A673 (cell line): ENCODE data around the gene FZD10. TPM values are rescaled to one million over a fixed set of nuclear protein-coding genes. Genes with fewer than 3 reads are reported as not detected.

Source experiments
- BruUV-seq: library from RNA; stranded (reverse); fragments of 400-500 nt; replicated peaks from 2 replicates; lab custom pipeline; 2021; lab: Mats Ljungman, UMichigan
- CTCF ChIA-PET: fragments of 300-600 bp; sonication (Branson Sonifier 250); formaldehyde crosslinking; loops from one replicate; lab custom pipeline; 2022; ENCODE audit warnings: antibody characterized with exemption; lab: Charles Lee
- POLR2A ChIA-PET: fragments of 300-600 bp; sonication (Branson Sonifier 250); formaldehyde crosslinking; loops from one replicate; lab custom pipeline; 2022; ENCODE audit warnings: antibody characterized with exemption; ENCODE audit not compliant: low non-redundant PET; lab: Charles Lee
- DNase-seq: peaks from one replicate; pipeline ENCODE4 v3.0.0-alpha.2; 2015; ENCODE audit warnings: low spot score
- H3K27ac ChIP-seq: fragments of 200-600 bp; sonication (generic); 2 replicates; pipeline ENCODE4 v1.5.1; 2016; ENCODE audit warnings: mixed run types, low read depth, mild to moderate bottlenecking, mixed read lengths, antibody characterized with exemption, low read length; ENCODE audit not compliant: poor library complexity, severe bottlenecking
- H3K27me3 ChIP-seq: fragments of 200-600 bp; sonication (generic); replicated peaks from 2 replicates; pipeline ENCODE4 v1.6.1; 2017; ENCODE audit warnings: mixed run types, low read depth, mild to moderate bottlenecking, mixed read lengths, antibody characterized with exemption, low read length; ENCODE audit not compliant: insufficient read depth, poor library complexity
- H3K36me3 ChIP-seq: fragments of 200-600 bp; sonication (generic); 2 replicates; pipeline ENCODE4 v1.6.1; 2016; ENCODE audit warnings: mixed run types, mild to moderate bottlenecking, mixed read lengths, antibody characterized with exemption, low read length; ENCODE audit not compliant: insufficient read depth, poor library complexity, severe bottlenecking
- H3K4me1 ChIP-seq: fragments of 200-600 bp; sonication (generic); 2 replicates; pipeline ENCODE4 v1.6.1; 2017; ENCODE audit warnings: mixed run types, mild to moderate bottlenecking, mixed read lengths, antibody characterized with exemption, low read length; ENCODE audit not compliant: insufficient read depth, poor library complexity, severe bottlenecking
- H3K4me3 ChIP-seq: fragments of 200-600 bp; sonication (generic); 2 replicates; pipeline ENCODE4 v1.5.1; 2016; ENCODE audit warnings: low read depth, mixed run types, mild to moderate bottlenecking, mixed read lengths, low read length; ENCODE audit not compliant: poor library complexity, severe bottlenecking
- H3K9me3 ChIP-seq: fragments of 200-600 bp; sonication (generic); 2 replicates; pipeline ENCODE4 v1.6.1; 2016; ENCODE audit warnings: mixed run types, low read depth, mild to moderate bottlenecking, mixed read lengths, antibody characterized with exemption, low read length; ENCODE audit not compliant: poor library complexity, severe bottlenecking
- CTCF ChIP-seq: fragments of 300-800, 200-600 bp; sonication (generic); conservative IDR thresholded peaks from 2 replicates; pipeline ENCODE4 v1.5.1; 2017; ENCODE audit warnings: low read depth, mild to moderate bottlenecking, antibody characterized with exemption, low read length, moderate library complexity, mixed read lengths
- EZH2 ChIP-seq: fragments of 200-600 bp; sonication (generic); IDR thresholded peaks from 2 replicates; pipeline ENCODE4 v1.6.1; 2017; ENCODE audit warnings: borderline replicate concordance, low read depth, mild to moderate bottlenecking, mixed read lengths, antibody characterized with exemption, low read length; ENCODE audit not compliant: poor library complexity, severe bottlenecking
- intact Hi-C: fragments of 100-400 bp; cut with micrococcal nuclease; formaldehyde crosslinking; loops from one replicate; pipeline ENCODE4 v1.10.0; 2022; ENCODE audit not compliant: unreplicated experiment
- total RNA-seq: library from RNA; stranded (reverse); gene quantifications from 2 replicates; pipeline ENCODE4 v1.2.3, GENCODE V29; 2021

Gene FZD10
- total RNA-seq, 1 experiment from 2014 or later: not detected

- CTCF ChIA-PET: no interaction called here
- no TSS peak for BruUV-seq
Observed at GRCh38 chr12:130132831-130133511, 29.3 kb upstream of the FZD10 start.

GRCh38 chr12:130133851-130134562 lies 28.3 kb upstream of the FZD10 start:
- Histone ChIP-seq H3K9me3 (no peaks in the 10 kb centered on the region), H3K27me3 (peaks cover 6% of the 10 kb centered on the region), H3K36me3 (no peaks in the 10 kb centered on the region), H3K27ac (no peak overlapping the region), H3K4me1 (no peaks in the 10 kb centered on the region), H3K4me3 (no peak overlapping the region)
- BruUV-seq: no TSS peak
- CTCF ChIA-PET: no interaction called here
- intact Hi-C loops: no loop called here
- DNase-seq: no peak
- TF ChIP-seq CTCF (no peak), EZH2 (no peak)
- POLR2A ChIA-PET: no interaction called here

More at GRCh38 chr12:130132831-130133511, 29.3 kb upstream of the FZD10 start:
- POLR2A ChIA-PET: no interaction called here
- TF ChIP-seq EZH2: no peak
- no peak for TF ChIP-seq CTCF
- Histone ChIP-seq H3K27ac (no peak overlapping the region), H3K9me3 (no peaks in the 10 kb centered on the region), H3K4me3 (no peak overlapping the region), H3K27me3 (peaks cover 6% of the 10 kb centered on the region), H3K36me3 (no peaks in the 10 kb centered on the region), H3K4me1 (no peaks in the 10 kb centered on the region)
- intact Hi-C loops: no loop called here
- DNase-seq: no peak

GRCh38 chr12:130134563-130134915 lies 27.7 kb upstream of the FZD10 start:
- Histone ChIP-seq H3K4me3 (no peak overlapping the region), H3K4me1 (no peaks in the 10 kb centered on the region), H3K36me3 (no peaks in the 10 kb centered on the region), H3K27ac (no peak overlapping the region), H3K27me3 (peaks cover 6% of the 10 kb centered on the region), H3K9me3 (no peaks in the 10 kb centered on the region)
- no TSS peak for BruUV-seq
- ChIA-PET CTCF (no interaction called here), POLR2A (no interaction called here)
- TF ChIP-seq EZH2 (no peak), CTCF (no peak)
- DNase-seq: no peak
- intact Hi-C loops: no loop called here
